SK-N-SH (cell line): ENCODE data around the gene CD3G. TPM values are rescaled to one million over a fixed set of nuclear protein-coding genes. Genes with fewer than 3 reads are reported as not detected.

Experiments
- CTCF ChIA-PET: fragments of 300-600, 350-600 bp; formaldehyde crosslinking; extraction: SDS; loops from one replicate; lab custom pipeline; 2021; lab: Yijun Ruan, JAX
- POLR2A ChIA-PET: fragments of 350-600 bp; sonication (Branson Sonifier 250); formaldehyde crosslinking; extraction: SDS; loops from one replicate; lab custom pipeline; 2020; ENCODE audit warnings: antibody characterized with exemption, inconsistent platforms; lab: Yijun Ruan, JAX
- DNase-seq: peaks from one replicate; pipeline ENCODE4 v3.0.0; 2012
- H2AFZ ChIP-seq: fragments of 200-600 bp; sonication (generic); 2 replicates; pipeline ENCODE4 v1.8.1; 2016; ENCODE audit warnings: antibody characterized with exemption, mild to moderate bottlenecking, low read depth
- H3F3A ChIP-seq: fragments of 200-600 bp; sonication (generic); replicated peaks from 2 replicates; pipeline ENCODE3; 2016; ENCODE audit warnings: antibody characterized with exemption, mild to moderate bottlenecking; ENCODE audit not compliant: insufficient read depth
- H3K27ac ChIP-seq, 2 experiments: fragments of 200-500 bp in 1 of 2; fragments of 200-600 bp in 1 of 2; sonication (Bioruptor generic) in 1 of 2; sonication (generic), shearing (Covaris generic) in 1 of 2; 2 replicates each; pipeline versions ENCODE4 v1.5.1 to v1.6.1; 2014 to 2016; ENCODE audit warnings: low read depth in 2 of 2, inconsistent platforms in 1 of 2, low read length in 1 of 2, mild to moderate bottlenecking in 1 of 2, mixed read lengths in 1 of 2
- H3K27me3 ChIP-seq: fragments of 200-600 bp; sonication (generic), shearing (Covaris generic); 2 replicates; pipeline ENCODE4 v1.6.1; 2016; ENCODE audit warnings: mixed run types; ENCODE audit not compliant: insufficient read depth
- H3K36me3 ChIP-seq, 2 experiments: fragments of 200-500 bp in 1 of 2; fragments of 200-600 bp in 1 of 2; sonication (Bioruptor generic) in 1 of 2; sonication (generic) in 1 of 2; replicated peaks in 1 of 2; 2 replicates each; pipeline versions ENCODE3 to v1.5.1; 2014 to 2016; ENCODE audit warnings: low read length in 1 of 2, mild to moderate bottlenecking in 1 of 2; ENCODE audit not compliant: insufficient read depth in 2 of 2, control insufficient read depth in 1 of 2
- H3K4me1 ChIP-seq, 2 experiments: fragments of 200-500 bp in 1 of 2; fragments of 200-600 bp in 1 of 2; sonication (Bioruptor generic) in 1 of 2; sonication (generic), shearing (Covaris generic) in 1 of 2; 2 replicates each; pipeline versions ENCODE4 v1.5.1 to v1.6.1; 2014 to 2016; ENCODE audit warnings: low read depth in 1 of 2, low read length in 1 of 2, mixed run types in 1 of 2; ENCODE audit not compliant: insufficient read depth in 2 of 2, control insufficient read depth in 1 of 2
- H3K4me2 ChIP-seq: fragments of 200-600 bp; sonication (generic), shearing (Covaris generic); 2 replicates; pipeline ENCODE4 v1.6.1; 2017; ENCODE audit warnings: mixed run types
- H3K4me3 ChIP-seq, 2 experiments: fragments of 200-500 bp in 1 of 2; fragments of 200-600 bp in 1 of 2; sonication (Bioruptor generic) in 1 of 2; sonication (generic), shearing (Covaris generic) in 1 of 2; 2 replicates each; pipeline versions ENCODE4 v1.5.1 to v1.8.1; 2014 to 2016; ENCODE audit warnings: low read depth in 2 of 2, inconsistent platforms in 1 of 2, low read length in 1 of 2, mild to moderate bottlenecking in 1 of 2, mixed read lengths in 1 of 2, moderate library complexity in 1 of 2
- H3K79me2 ChIP-seq: fragments of 200-600 bp; sonication (generic); 2 replicates; pipeline ENCODE4 v1.8.1; 2017; ENCODE audit warnings: mild to moderate bottlenecking; ENCODE audit not compliant: insufficient read depth
- H3K9ac ChIP-seq: fragments of 200-600 bp; sonication (generic); 2 replicates; pipeline ENCODE4 v1.6.1; 2017; ENCODE audit warnings: mixed run types
- H3K9me2 ChIP-seq: fragments of 200-600 bp; sonication (generic); 2 replicates; pipeline ENCODE4 v1.6.1; 2017; ENCODE audit warnings: mixed run types
- H3K9me3 ChIP-seq: fragments of 200-600 bp; sonication (generic); 2 replicates; pipeline ENCODE4 v1.6.1; 2017; ENCODE audit warnings: mixed run types, mild to moderate bottlenecking, moderate library complexity
- H4K20me1 ChIP-seq: fragments of 200-600 bp; sonication (generic); 2 replicates; pipeline ENCODE4 v1.6.1; 2017; ENCODE audit warnings: mild to moderate bottlenecking, mixed run types; ENCODE audit not compliant: insufficient read depth
- CHD2 ChIP-seq: fragments of 150-350 bp; IDR thresholded peaks from 2 replicates; pipeline ENCODE4 v1.6.1; 2018; ENCODE audit warnings: low read length; ENCODE audit not compliant: partially characterized antibody
- ELF1 ChIP-seq: IDR thresholded peaks from 2 replicates; pipeline ENCODE4 v1.4.0; 2012
- EP300 ChIP-seq, 2 experiments: IDR thresholded peaks; 2 replicates each; pipeline versions ENCODE4 v1.4.0 to v1.6.1; 2012; ENCODE audit warnings: borderline replicate concordance in 1 of 2, low read depth in 1 of 2, low read length in 1 of 2
- EZH2phosphoT487 ChIP-seq: fragments of 200-600 bp; sonication (generic); IDR thresholded peaks from 2 replicates; pipeline ENCODE4 v1.6.1; 2017; ENCODE audit warnings: low read depth, mixed run types, mild to moderate bottlenecking, antibody characterized with exemption, moderate library complexity, borderline replicate concordance
- FOSL2 ChIP-seq: IDR thresholded peaks from 2 replicates; pipeline ENCODE4 v1.4.0; 2012; ENCODE audit warnings: low read depth, mild to moderate bottlenecking, moderate library complexity, borderline replicate concordance
- FOXM1 ChIP-seq: IDR thresholded peaks from 2 replicates; pipeline ENCODE4 v1.4.0; 2012; ENCODE audit warnings: low read depth, mild to moderate bottlenecking
- GABPA ChIP-seq: IDR thresholded peaks from 2 replicates; pipeline ENCODE4 v1.4.0; 2012; ENCODE audit warnings: low read depth, mild to moderate bottlenecking
- GATA2 ChIP-seq: sonication (generic); formaldehyde crosslinking; IDR thresholded peaks from 2 replicates; pipeline ENCODE4 v1.5.0; 2020; ENCODE audit warnings: mild to moderate bottlenecking, missing genetic modification reagents
- MEF2A ChIP-seq: IDR thresholded peaks from 2 replicates; pipeline ENCODE4 v1.4.0; 2012; ENCODE audit warnings: low read depth, borderline replicate concordance
- MXI1 ChIP-seq: IDR thresholded peaks from 2 replicates; pipeline ENCODE4 v1.6.1; 2012; ENCODE audit warnings: mild to moderate bottlenecking, low read depth, low read length, improper control_type of control experiment
- NFIC ChIP-seq: IDR thresholded peaks from 2 replicates; pipeline ENCODE4 v1.4.0; 2012; ENCODE audit warnings: borderline replicate concordance
- RFX5 ChIP-seq: IDR thresholded peaks from 2 replicates; pipeline ENCODE4 v1.6.1; 2012; ENCODE audit warnings: mild to moderate bottlenecking, improper control_type of control experiment, low read length
- RXRA ChIP-seq: IDR thresholded peaks from 2 replicates; pipeline ENCODE4 v1.4.0; 2012; ENCODE audit warnings: low read depth, mild to moderate bottlenecking, borderline replicate concordance
- SIN3A ChIP-seq: IDR thresholded peaks from 2 replicates; pipeline ENCODE4 v1.6.1; 2012; ENCODE audit warnings: low read depth, mild to moderate bottlenecking, low read length, moderate library complexity, borderline replicate concordance
- SMC3 ChIP-seq: IDR thresholded peaks from 2 replicates; pipeline ENCODE4 v1.6.1; 2012; ENCODE audit warnings: low read depth, low read length, improper control_type of control experiment
- TCF12 ChIP-seq: IDR thresholded peaks from 2 replicates; pipeline ENCODE4 v1.4.0; 2012
- YY1 ChIP-seq: IDR thresholded peaks from 2 replicates; pipeline ENCODE4 v1.4.0; 2012; ENCODE audit warnings: low read depth, mild to moderate bottlenecking
- WGBS: methylation state at CpG from one replicate; pipeline ENCODE4 v1.1.6; 2017; ENCODE audit warnings: low lambda C conversion rate; 5-methylcytosine and 5-hydroxymethylcytosine counted together
- polyA plus RNA-seq, 3 experiments: library from polyadenylated mRNA; depleted of rRNA; stranded (reverse); fragments of >200 nt; gene quantifications; 2 replicates each; pipeline ENCODE4 v1.2.3, GENCODE V29; 2012
- TF ChIP-seq, protein P1 (sequence below): IDR thresholded peaks from 2 replicates; pipeline ENCODE4 v1.4.0; 2012; ENCODE audit warnings: low read depth, borderline replicate concordance
- TF ChIP-seq, protein P2 (sequence below): fragments of 150-350 bp; IDR thresholded peaks from 2 replicates; pipeline ENCODE4 v1.6.1; 2017; ENCODE audit warnings: antibody characterized with exemption, low read length, low read depth, borderline replicate concordance
- TF ChIP-seq, protein P3 (sequence below): IDR thresholded peaks from 2 replicates; pipeline ENCODE4; 2012
- TF ChIP-seq, protein P4 (sequence below): IDR thresholded peaks from 2 replicates; pipeline ENCODE4 v1.6.1; 2012; ENCODE audit warnings: mild to moderate bottlenecking, low read depth, low read length, moderate library complexity

CD3G gene
- polyA plus RNA-seq, 1 of the 3 experiments (the other 2 are of a cell fraction): not detected

DNA sequence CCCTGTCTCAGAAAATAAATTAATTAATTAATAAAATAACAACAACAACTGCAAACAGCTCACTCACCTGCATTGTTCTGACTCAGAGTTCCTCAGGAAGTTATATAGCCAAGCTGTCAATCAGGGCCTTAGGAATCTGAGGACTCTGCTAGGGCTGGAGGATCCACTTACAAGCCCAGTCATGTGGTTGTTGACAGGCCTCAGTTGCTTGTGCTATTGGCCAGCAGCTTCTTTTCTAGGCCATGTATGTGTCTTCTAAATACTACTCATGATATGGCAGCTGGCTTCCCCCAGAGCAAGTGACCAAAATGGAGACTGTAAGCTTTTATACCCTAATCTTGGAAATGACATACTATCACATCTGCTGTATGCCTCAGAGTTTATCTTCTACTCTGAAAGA, 36.4 kb downstream of the CD3G start:
- ChIA-PET POLR2A (interaction anchor here (0.5 kb wide), 1 partner anchor 21 kb away, joined by 3 read pairs; no protein-coding TSS in a partner anchor), CTCF (interaction anchor here (0.9 kb wide), 1 partner anchor 108 kb away, joined by 3 read pairs; no protein-coding TSS in a partner anchor)
- no peaks in the 10 kb centered on the region for H3K27me3 ChIP-seq
- no peaks in the 10 kb centered on the region for H3K9me2 ChIP-seq
- H3K4me2 ChIP-seq: no peak overlapping the region
- H2AFZ ChIP-seq: no peak overlapping the region
- H3K4me3 ChIP-seq: no peak overlapping the region
- H3F3A ChIP-seq: no peaks in the 10 kb centered on the region
- TF ChIP-seq FOSL2: no peak
- TF ChIP-seq, protein P1, sequence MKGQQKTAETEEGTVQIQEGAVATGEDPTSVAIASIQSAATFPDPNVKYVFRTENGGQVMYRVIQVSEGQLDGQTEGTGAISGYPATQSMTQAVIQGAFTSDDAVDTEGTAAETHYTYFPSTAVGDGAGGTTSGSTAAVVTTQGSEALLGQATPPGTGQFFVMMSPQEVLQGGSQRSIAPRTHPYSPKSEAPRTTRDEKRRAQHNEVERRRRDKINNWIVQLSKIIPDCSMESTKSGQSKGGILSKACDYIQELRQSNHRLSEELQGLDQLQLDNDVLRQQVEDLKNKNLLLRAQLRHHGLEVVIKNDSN: no peak
- no peak for TF ChIP-seq RXRA
- TF ChIP-seq RFX5: no peak
- TF ChIP-seq, protein P2, sequence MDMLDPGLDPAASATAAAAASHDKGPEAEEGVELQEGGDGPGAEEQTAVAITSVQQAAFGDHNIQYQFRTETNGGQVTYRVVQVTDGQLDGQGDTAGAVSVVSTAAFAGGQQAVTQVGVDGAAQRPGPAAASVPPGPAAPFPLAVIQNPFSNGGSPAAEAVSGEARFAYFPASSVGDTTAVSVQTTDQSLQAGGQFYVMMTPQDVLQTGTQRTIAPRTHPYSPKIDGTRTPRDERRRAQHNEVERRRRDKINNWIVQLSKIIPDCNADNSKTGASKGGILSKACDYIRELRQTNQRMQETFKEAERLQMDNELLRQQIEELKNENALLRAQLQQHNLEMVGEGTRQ: no peak
- TF ChIP-seq EZH2phosphoT487: no peak
- TF ChIP-seq EP300 (IDR thresholded peaks at IDR 0.05; ENCODE audit: borderline replicate concordance in 1 of 2, low read depth in 1 of 2, low read length in 1 of 2): no peak
- no peak for TF ChIP-seq NFIC
- no peak for TF ChIP-seq YY1
- no peak for TF ChIP-seq SIN3A
- no peak for TF ChIP-seq FOXM1
- no peak for TF ChIP-seq TCF12
- no peak for TF ChIP-seq MEF2A
- TF ChIP-seq GABPA: no peak
- no peak for TF ChIP-seq GATA2 (CRISPR knock-in tag)
- TF ChIP-seq SMC3: no peak
- H3K79me2 ChIP-seq: no peaks in the 10 kb centered on the region
- no peak overlapping the region for H3K9ac ChIP-seq
- H3K9me3 ChIP-seq: no peaks in the 10 kb centered on the region
- no peak overlapping the region for H3K27ac ChIP-seq
- no peaks in the 10 kb centered on the region for H4K20me1 ChIP-seq
- H3K4me1 ChIP-seq: no peaks in the 10 kb centered on the region
- H3K36me3 ChIP-seq: peaks cover 72 to 79% of the 10 kb centered on the region in 2 experiments
- no peak for DNase-seq

DNA sequence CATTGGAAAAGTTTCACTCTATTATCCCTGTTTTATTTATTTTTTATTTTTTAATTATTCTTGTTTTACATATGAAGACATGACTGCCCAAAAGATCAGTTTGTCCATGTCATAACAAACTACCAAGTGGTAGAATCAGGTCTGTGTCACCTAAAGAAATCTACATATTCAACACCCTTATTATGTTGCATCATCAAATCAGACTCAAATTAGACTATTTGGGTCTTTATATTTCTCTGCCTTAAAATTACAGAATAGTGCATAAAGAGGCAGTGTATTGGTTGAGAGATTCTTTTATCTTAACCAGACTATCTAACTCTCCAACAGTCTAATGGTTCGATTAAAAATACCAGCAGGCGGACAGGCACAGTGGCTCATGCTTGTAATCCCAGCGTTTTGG, 38.8 kb downstream of the CD3G start:
- Histone ChIP-seq H3K4me1 (no peaks in the 10 kb centered on the region), H3K9ac (no peak overlapping the region), H3K9me2 (no peaks in the 10 kb centered on the region), H3K36me3 (peaks cover 80 to 91% of the 10 kb centered on the region in 2 experiments), H3K4me2 (no peak overlapping the region), H3K9me3 (no peaks in the 10 kb centered on the region), H3K79me2 (no peaks in the 10 kb centered on the region), H3K27ac (no peak overlapping the region), H3K4me3 (no peak overlapping the region), H3F3A (no peaks in the 10 kb centered on the region), H2AFZ (no peak overlapping the region), H4K20me1 (no peaks in the 10 kb centered on the region), H3K27me3 (no peaks in the 10 kb centered on the region)
- DNase-seq: no peak
- ChIA-PET CTCF (interaction anchor here (1.0 kb wide), 1 partner anchor 94 kb away, joined by 4 read pairs; no protein-coding TSS in a partner anchor), POLR2A (interaction anchor here (0.6 kb wide), 1 partner anchor 19 kb away, joined by 4 read pairs; no protein-coding TSS in a partner anchor)
- WGBS: 98% methylated on average over 3 of the region's 3 CpGs
- TF ChIP-seq GABPA (no peak), YY1 (no peak), MXI1 (no peak), MEF2A (no peak), EP300 (IDR thresholded peaks at IDR 0.05; ENCODE audit: borderline replicate concordance in 1 of 2, low read depth in 1 of 2, low read length in 1 of 2) (no peak), FOSL2 (no peak), RFX5 (no peak), CHD2 (no peak), SIN3A (no peak), ELF1 (no peak), TCF12 (no peak), RXRA (no peak)
- TF ChIP-seq, protein P3, sequence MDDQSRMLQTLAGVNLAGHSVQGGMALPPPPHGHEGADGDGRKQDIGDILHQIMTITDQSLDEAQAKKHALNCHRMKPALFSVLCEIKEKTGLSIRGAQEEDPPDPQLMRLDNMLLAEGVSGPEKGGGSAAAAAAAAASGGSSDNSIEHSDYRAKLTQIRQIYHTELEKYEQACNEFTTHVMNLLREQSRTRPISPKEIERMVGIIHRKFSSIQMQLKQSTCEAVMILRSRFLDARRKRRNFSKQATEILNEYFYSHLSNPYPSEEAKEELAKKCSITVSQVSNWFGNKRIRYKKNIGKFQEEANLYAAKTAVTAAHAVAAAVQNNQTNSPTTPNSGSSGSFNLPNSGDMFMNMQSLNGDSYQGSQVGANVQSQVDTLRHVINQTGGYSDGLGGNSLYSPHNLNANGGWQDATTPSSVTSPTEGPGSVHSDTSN: no peak
- TF ChIP-seq, protein P4, sequence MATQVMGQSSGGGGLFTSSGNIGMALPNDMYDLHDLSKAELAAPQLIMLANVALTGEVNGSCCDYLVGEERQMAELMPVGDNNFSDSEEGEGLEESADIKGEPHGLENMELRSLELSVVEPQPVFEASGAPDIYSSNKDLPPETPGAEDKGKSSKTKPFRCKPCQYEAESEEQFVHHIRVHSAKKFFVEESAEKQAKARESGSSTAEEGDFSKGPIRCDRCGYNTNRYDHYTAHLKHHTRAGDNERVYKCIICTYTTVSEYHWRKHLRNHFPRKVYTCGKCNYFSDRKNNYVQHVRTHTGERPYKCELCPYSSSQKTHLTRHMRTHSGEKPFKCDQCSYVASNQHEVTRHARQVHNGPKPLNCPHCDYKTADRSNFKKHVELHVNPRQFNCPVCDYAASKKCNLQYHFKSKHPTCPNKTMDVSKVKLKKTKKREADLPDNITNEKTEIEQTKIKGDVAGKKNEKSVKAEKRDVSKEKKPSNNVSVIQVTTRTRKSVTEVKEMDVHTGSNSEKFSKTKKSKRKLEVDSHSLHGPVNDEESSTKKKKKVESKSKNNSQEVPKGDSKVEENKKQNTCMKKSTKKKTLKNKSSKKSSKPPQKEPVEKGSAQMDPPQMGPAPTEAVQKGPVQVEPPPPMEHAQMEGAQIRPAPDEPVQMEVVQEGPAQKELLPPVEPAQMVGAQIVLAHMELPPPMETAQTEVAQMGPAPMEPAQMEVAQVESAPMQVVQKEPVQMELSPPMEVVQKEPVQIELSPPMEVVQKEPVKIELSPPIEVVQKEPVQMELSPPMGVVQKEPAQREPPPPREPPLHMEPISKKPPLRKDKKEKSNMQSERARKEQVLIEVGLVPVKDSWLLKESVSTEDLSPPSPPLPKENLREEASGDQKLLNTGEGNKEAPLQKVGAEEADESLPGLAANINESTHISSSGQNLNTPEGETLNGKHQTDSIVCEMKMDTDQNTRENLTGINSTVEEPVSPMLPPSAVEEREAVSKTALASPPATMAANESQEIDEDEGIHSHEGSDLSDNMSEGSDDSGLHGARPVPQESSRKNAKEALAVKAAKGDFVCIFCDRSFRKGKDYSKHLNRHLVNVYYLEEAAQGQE: no peak
